HG03460 (cell line): ENCODE results near the gene PPP1R37.

Experiments
- ATAC-seq: cut with Tn5 transposase; IDR thresholded peaks from one replicate; pipeline ENCODE4 v1.9.1; 2021; ENCODE audit not compliant: unreplicated experiment

Gene PPP1R37

GRCh38 chr19:45092747-45093678, at the start of gene PPP1R37:
PPP1R37 (plus strand) TSS chr19:45093179; CDS start chr19:45093326, 147 bp downstream.
- ATAC-seq = peak; percentile 51

GRCh38 chr19:45045671-45046353, 47.2 kb upstream of the PPP1R37 start:
- ATAC-seq = no peak

GRCh38 chr19:45046355-45046754, 46.6 kb upstream of the PPP1R37 start:
- ATAC-seq = no peak

GRCh38 chr19:45047188-45047797, 45.7 kb upstream of the PPP1R37 start:
- no peak for ATAC-seq

GRCh38 chr19:45049073-45049736, 43.8 kb upstream of the PPP1R37 start:
- no peak for ATAC-seq

- ATAC-seq = no peak
Measured at GRCh38 chr19:45050036-45050435, 42.9 kb upstream of the PPP1R37 start.

GRCh38 chr19:45051929-45052579, 40.9 kb upstream of the PPP1R37 start:
- ATAC-seq = no peak

GRCh38 chr19:45056831-45057230, 36.1 kb upstream of the PPP1R37 start:
- no peak for ATAC-seq

- no peak for ATAC-seq
Measured at GRCh38 chr19:45057444-45057843, 35.5 kb upstream of the PPP1R37 start.

- no peak for ATAC-seq
Measured at GRCh38 chr19:45058622-45059159, 34.3 kb upstream of the PPP1R37 start.

- no peak for ATAC-seq
Measured at GRCh38 chr19:45059258-45059965, 33.6 kb upstream of the PPP1R37 start.

GRCh38 chr19:45061965-45062364, 31.0 kb upstream of the PPP1R37 start:
- ATAC-seq = no peak

GRCh38 chr19:45063851-45064801, 28.9 kb upstream of the PPP1R37 start:
- ATAC-seq = no peak

- ATAC-seq = no peak
Measured at GRCh38 chr19:45066921-45067661, 25.9 kb upstream of the PPP1R37 start.

- no peak for ATAC-seq
Measured at GRCh38 chr19:45068041-45068440, 24.9 kb upstream of the PPP1R37 start.

- no peak for ATAC-seq
Measured at GRCh38 chr19:45069056-45069455, 23.9 kb upstream of the PPP1R37 start.

- ATAC-seq = no peak
Measured at GRCh38 chr19:45070214-45070613, 22.8 kb upstream of the PPP1R37 start.
